Mesothelial cell of epicardium (in vitro differentiated cells): ENCODE results near the gene PLA2G3. TPM values are rescaled to one million over a fixed set of nuclear protein-coding genes. Genes with fewer than 3 reads are reported as not detected.

Experiments
- DNase-seq, 2 experiments: peaks; one replicate each; pipeline ENCODE4 v3.0.0; 2021; ENCODE audit warnings: low spot score in 2 of 2; ENCODE audit not compliant: unreplicated experiment in 2 of 2
- H3K27ac Mint-ChIP-seq: 2 replicates; pipeline ENCODE4 v1.8.0; 2021; ENCODE audit warnings: mixed read lengths
- H3K27me3 Mint-ChIP-seq: 2 replicates; pipeline ENCODE4 v1.8.0; 2021; ENCODE audit warnings: low read depth, mixed read lengths
- H3K36me3 Mint-ChIP-seq: 2 replicates; pipeline ENCODE4 v1.8.0; 2021; ENCODE audit warnings: mixed read lengths
- H3K4me1 Mint-ChIP-seq: 2 replicates; pipeline ENCODE4 v1.8.0; 2021; ENCODE audit warnings: mixed read lengths
- H3K4me3 Mint-ChIP-seq: 2 replicates; pipeline ENCODE4 v1.8.0; 2021; ENCODE audit warnings: mild to moderate bottlenecking, moderate library complexity, mixed read lengths
- H3K9me3 Mint-ChIP-seq: 2 replicates; pipeline ENCODE4 v1.8.0; 2021; ENCODE audit warnings: mixed read lengths
- total RNA-seq: library from RNA; stranded (reverse); gene quantifications from 3 replicates; pipeline ENCODE4 v1.2.1, GENCODE V29; 2021
- TF ChIP-seq, protein P1 (sequence below): fragments of 200-600 bp; sonication (generic); IDR thresholded peaks from one replicate; pipeline ENCODE4 v1.5.0; 2021; ENCODE audit warnings: antibody characterized with exemption; ENCODE audit not compliant: unreplicated experiment

The PLA2G3 gene
- total RNA-seq, 1 donor from 2014 or later, result 0.20 TPM

DNA sequence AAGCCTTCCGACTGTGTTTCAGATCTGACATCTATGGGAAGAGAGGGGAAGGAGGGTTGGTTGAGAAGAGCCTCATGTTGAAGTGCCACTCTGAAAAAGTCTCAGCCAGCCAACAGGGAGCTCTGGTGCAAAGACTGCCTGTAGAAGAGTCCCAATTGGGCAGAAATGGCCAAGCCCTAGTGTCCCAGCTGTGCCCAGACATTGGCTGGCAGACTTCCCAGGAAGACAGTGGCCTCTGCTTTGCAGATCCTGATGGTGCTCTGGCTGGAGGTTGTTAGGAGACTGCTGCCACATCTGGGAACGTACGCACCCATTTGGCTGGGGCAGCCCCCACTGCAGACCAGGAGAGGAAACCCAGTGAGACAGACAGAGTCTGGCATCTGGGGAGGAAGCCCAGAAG lies 3.2 kb upstream of the PLA2G3 start:
- Mint-ChIP-seq H3K36me3 (peaks cover 5% of the 10 kb centered on the region), H3K4me3 (no peak overlapping the region), H3K9me3 (peaks cover 13% of the 10 kb centered on the region), H3K27ac (no peak overlapping the region), H3K27me3 (peaks cover 23% of the 10 kb centered on the region), H3K4me1 (peaks cover 2% of the 10 kb centered on the region)
- TF ChIP-seq, protein P1, sequence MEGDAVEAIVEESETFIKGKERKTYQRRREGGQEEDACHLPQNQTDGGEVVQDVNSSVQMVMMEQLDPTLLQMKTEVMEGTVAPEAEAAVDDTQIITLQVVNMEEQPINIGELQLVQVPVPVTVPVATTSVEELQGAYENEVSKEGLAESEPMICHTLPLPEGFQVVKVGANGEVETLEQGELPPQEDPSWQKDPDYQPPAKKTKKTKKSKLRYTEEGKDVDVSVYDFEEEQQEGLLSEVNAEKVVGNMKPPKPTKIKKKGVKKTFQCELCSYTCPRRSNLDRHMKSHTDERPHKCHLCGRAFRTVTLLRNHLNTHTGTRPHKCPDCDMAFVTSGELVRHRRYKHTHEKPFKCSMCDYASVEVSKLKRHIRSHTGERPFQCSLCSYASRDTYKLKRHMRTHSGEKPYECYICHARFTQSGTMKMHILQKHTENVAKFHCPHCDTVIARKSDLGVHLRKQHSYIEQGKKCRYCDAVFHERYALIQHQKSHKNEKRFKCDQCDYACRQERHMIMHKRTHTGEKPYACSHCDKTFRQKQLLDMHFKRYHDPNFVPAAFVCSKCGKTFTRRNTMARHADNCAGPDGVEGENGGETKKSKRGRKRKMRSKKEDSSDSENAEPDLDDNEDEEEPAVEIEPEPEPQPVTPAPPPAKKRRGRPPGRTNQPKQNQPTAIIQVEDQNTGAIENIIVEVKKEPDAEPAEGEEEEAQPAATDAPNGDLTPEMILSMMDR, result no peak
- DNase-seq, result no peak

DNA sequence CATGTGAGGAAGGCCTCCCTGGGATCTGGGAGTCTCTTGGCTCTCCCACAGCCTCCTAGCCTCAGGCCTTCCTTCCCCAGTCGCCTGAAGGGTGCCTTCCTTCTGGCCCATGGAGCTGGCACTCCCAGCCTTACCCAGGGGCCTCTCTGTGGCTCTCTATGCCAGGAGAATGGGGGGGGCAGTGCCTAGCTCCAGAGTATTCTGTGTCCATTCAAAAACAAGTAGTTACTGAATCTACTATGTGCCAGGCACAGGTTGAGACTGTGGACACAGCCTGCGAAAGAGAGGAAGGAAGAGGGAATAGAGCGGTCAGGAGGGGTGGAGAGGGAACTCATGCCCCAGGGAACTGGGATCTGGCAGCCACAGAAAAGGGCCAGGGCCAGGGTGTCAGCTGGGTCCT lies 2.7 kb upstream of the PLA2G3 start:
- no peak overlapping the region for H3K4me3 Mint-ChIP-seq
- TF ChIP-seq, protein P1, result no peak
- peaks cover 13% of the 10 kb centered on the region for H3K9me3 Mint-ChIP-seq
- no peak for DNase-seq
- H3K4me1 Mint-ChIP-seq, result no peaks in the 10 kb centered on the region
- peaks cover 25% of the 10 kb centered on the region for H3K27me3 Mint-ChIP-seq
- H3K27ac Mint-ChIP-seq, result no peak overlapping the region
- H3K36me3 Mint-ChIP-seq, result peaks cover 5% of the 10 kb centered on the region

DNA sequence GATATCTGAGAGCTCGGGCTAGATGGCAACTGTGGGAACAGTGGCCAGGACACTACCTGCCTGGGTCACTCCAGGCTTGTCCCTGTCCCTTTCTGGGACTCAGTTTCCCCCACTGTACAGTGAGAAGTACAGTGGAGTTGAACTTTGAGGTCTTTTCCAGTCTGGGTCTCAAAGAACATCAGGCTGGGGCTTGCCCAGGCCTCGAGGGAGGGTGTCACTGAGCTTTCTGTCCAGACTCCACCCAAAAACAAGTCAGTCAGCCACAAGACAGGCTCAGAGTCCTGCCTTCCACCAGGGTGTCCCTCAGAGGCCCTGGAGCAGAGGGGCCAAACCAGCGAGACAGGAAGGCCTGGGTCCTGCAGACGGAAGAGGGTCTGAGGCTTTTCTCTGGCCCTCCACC lies 2.0 kb upstream of the PLA2G3 start:
- Mint-ChIP-seq H3K4me3 (no peak overlapping the region), H3K4me1 (no peaks in the 10 kb centered on the region), H3K36me3 (peaks cover 5% of the 10 kb centered on the region), H3K27ac (no peak overlapping the region), H3K9me3 (peaks cover 9% of the 10 kb centered on the region), H3K27me3 (peaks cover 25% of the 10 kb centered on the region)
- TF ChIP-seq, protein P1, result no peak
- DNase-seq, result no peak

DNA sequence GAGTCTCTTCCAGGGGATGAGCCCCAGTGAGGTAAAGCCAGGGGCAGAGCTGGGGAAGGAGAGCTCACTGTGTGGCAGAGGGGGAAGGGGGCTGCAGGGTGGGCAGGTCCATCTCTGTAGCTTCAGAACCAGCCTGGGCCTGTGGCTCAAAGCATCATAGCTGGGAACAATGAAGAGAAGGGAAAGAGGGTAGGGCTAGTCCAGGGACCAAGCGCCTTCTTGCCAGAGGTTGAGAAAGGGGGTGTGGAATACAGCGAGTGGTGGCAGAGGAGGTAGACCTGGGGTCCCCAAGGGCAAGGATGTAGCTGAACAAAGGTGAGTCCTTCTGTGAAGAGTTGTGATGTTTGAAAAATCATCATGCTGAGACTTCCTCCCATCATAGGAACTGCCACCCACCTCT lies 1.2 kb upstream of the PLA2G3 start:
- H3K27ac Mint-ChIP-seq, result no peak overlapping the region
- no peaks in the 10 kb centered on the region for H3K4me1 Mint-ChIP-seq
- DNase-seq, result no peak
- TF ChIP-seq, protein P1, result no peak
- H3K27me3 Mint-ChIP-seq, result peaks cover 25% of the 10 kb centered on the region
- peaks cover 2% of the 10 kb centered on the region for H3K36me3 Mint-ChIP-seq
- H3K9me3 Mint-ChIP-seq, result peaks cover 5% of the 10 kb centered on the region
- H3K4me3 Mint-ChIP-seq, result no peak overlapping the region

DNA sequence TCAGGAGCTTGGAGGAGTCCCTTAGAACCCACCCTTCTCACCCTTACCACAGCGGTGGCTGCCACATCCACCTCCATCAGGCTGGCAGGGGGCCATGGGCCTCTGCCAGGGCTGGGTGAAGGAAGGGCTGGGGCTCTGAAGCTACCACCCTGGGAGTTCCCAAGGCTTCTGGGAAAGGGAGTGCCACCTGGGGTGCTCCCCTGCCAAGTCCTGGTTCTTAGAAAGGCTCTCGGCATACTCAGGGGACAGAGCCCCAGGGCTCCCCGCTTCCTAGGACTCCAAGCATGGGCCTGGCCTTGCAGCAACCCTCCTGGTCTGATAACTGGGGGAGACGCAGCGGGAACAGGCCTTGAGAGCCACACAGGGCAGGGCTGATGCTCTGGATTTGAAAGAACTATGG lies 438 bp upstream of the PLA2G3 start:
- TF ChIP-seq, protein P1, result no peak
- Mint-ChIP-seq H3K36me3 (no peaks in the 10 kb centered on the region), H3K4me1 (no peaks in the 10 kb centered on the region), H3K4me3 (no peak overlapping the region), H3K9me3 (peaks cover 5% of the 10 kb centered on the region), H3K27ac (no peak overlapping the region), H3K27me3 (peaks cover 25% of the 10 kb centered on the region)
- DNase-seq, result no peak

DNA sequence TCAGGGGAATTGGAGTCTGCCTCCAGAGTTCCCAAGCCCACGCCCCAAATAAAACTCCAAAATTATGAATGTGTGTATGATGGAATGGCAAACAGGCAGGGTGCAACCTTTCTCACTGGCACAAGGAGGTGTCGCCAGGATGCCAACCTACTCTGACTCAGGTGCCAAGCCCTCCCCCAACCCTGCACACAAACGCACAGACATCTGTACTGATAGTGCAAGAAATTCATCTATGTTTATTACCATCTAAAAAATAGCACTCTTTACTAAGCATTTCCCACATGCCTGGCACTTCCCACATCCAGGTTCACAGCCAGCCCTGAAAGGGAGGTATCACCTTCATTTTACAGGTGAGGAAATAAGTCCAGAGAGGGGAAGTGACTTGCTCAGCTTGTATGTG lies 1.2 kb downstream of the PLA2G3 start:
- no peaks in the 10 kb centered on the region for H3K9me3 Mint-ChIP-seq
- DNase-seq, result no peak
- H3K27ac Mint-ChIP-seq, result no peak overlapping the region
- H3K4me3 Mint-ChIP-seq, result no peak overlapping the region
- TF ChIP-seq, protein P1, result no peak
- H3K36me3 Mint-ChIP-seq, result no peaks in the 10 kb centered on the region
- H3K27me3 Mint-ChIP-seq, result peaks cover 25% of the 10 kb centered on the region
- H3K4me1 Mint-ChIP-seq, result no peaks in the 10 kb centered on the region
